GM12892 (cell line): Measurements from ENCODE around the gene FMO4.
"Not testable (repeated sequence)": the region's sequence is repeated elsewhere in the genome, so short reads cannot be mapped to it uniquely, and the experiment has no call there.

Experiments used
- DNase-seq: peaks from one replicate; pipeline ENCODE4 v3.0.0; 2011; ENCODE audit not compliant: insufficient read length
- FAIRE-seq: peaks from 2 replicates; lab custom pipeline; 2011; peaks lifted over from hg19 to GRCh38; lab: Jason Lieb, UNC
- POLR2A ChIP-seq: IDR thresholded peaks from 2 replicates; pipeline ENCODE4 v1.6.1; 2011; ENCODE audit warnings: low read depth, low read length, control low read depth
- POLR2AphosphoS5 ChIP-seq: IDR thresholded peaks from 2 replicates; pipeline ENCODE4 v1.6.1; 2011; ENCODE audit warnings: low read depth, low read length, control low read depth
- TAF1 ChIP-seq: IDR thresholded peaks from 2 replicates; pipeline ENCODE4 v1.6.1; 2011; ENCODE audit warnings: low read depth, mild to moderate bottlenecking, control low read depth, low read length, borderline replicate concordance

The FMO4 gene

GRCh38 chr1:171367436-171367835 is 53.5 kb downstream of the FMO4 start:
- DNase-seq = no peak
- TF ChIP-seq POLR2AphosphoS5 (no peak), POLR2A (no peak), TAF1 (no peak)
- no peak for FAIRE-seq

DNA sequence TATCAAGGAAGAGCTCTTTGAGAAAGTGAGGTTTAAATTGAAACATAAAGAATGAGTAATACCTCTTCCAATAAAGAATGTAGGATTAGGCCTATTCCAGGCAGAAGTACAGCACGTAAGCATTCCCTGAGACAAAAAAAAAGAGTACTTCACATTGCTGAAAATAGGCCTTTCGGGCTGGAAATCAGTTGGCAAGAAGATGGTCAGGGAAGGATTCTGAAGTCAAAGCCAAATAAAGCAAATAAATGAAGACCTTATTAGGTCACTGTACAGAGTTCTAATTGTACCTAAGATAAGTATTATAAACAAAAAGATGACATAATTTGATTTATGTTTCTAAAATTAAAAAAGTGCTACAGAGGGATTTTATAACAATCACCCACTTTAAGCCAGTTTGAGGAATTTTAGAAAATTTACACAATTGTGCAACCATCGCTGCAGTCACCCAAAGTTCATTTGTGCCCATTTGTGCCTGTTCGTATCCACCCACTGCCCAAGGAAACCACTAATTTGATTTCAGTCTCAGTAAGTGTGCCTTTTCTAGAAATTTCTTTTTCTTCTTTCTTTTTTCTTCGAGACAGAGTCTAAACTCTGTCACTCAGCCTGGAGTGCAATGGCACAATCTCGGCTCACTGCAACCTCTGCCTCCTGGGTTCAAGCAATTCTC is 58.6 kb downstream of the FMO4 start:
- TF ChIP-seq POLR2AphosphoS5 = no peak
- TF ChIP-seq POLR2A = no peak
- no peak for TF ChIP-seq TAF1
- DNase-seq = no peak
- no peak for FAIRE-seq

DNA sequence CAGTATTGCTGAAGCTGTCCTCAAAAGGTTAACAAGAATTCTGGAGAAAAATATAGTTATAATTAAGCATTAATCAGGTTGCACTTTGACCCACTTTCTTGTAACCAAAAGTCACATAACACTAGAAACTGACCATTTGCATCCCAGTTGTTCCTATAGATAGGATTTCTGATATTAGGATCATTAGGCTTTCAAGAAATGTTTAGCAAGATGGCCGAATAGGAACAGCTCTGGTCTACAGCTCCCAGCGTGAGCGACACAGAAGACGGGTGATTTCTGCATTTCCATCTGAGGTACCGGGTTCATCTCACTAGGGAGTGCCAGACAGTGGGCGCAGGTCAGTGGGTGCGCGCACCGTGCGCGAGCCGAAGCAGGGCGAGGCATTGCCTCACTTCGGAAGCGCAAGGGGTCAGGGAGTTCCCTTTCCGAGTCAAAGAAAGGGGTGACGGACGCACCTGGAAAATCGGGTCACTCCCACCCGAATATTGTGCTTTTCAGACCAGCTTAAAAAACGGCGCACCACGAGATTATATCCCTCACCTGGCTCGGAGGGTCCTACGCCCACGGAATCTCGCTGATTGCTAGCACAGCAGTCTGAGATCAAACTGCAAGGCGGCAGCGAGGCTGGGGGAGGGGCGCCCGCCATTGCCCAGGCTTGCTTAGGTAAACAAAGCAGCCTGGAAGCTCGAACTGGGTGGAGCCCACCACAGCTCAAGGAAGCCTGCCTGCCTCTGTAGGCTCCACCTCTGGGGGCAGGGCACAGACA is 59.6 kb downstream of the FMO4 start:
- FAIRE-seq, DNase-seq: not testable (repeated sequence)

GRCh38 chr1:171379846-171380245 is 65.9 kb downstream of the FMO4 start:
- TF ChIP-seq POLR2AphosphoS5 (no peak), POLR2A (no peak), TAF1 (no peak)
- FAIRE-seq = no peak
- no peak for DNase-seq

- TF ChIP-seq POLR2A (no peak), TAF1 (no peak), POLR2AphosphoS5 (no peak)
- DNase-seq (no peak), FAIRE-seq (no peak)
Observed at GRCh38 chr1:171381866-171382210, 67.9 kb downstream of the FMO4 start.

DNA sequence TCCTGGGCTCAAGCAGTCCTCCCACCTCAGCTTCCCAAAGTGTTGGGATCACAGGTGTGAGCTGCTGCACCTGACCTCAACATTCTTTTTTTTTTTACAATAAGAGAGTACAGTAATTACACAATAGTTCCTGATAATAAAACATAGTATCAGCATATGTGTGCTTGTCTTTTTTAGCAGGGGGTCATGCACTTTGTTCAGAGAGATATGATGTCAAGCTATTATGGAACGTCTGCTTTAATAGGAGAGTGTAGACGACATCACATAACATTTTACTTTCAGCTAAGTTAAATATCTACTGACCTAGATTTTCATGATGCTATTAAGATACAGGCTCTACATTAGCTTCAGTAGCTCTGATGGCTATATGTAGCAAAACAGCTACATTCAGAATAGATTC is 70.5 kb downstream of the FMO4 start:
- TF ChIP-seq POLR2AphosphoS5 (no peak), POLR2A (no peak), TAF1 (no peak)
- no peak for DNase-seq
- FAIRE-seq = no peak

- DNase-seq (no peak), FAIRE-seq (no peak)
- no peak for TF ChIP-seq POLR2A
- TF ChIP-seq TAF1 = no peak
- TF ChIP-seq POLR2AphosphoS5 = no peak
Observed at GRCh38 chr1:171389171-171389570, 75.2 kb downstream of the FMO4 start.

DNA sequence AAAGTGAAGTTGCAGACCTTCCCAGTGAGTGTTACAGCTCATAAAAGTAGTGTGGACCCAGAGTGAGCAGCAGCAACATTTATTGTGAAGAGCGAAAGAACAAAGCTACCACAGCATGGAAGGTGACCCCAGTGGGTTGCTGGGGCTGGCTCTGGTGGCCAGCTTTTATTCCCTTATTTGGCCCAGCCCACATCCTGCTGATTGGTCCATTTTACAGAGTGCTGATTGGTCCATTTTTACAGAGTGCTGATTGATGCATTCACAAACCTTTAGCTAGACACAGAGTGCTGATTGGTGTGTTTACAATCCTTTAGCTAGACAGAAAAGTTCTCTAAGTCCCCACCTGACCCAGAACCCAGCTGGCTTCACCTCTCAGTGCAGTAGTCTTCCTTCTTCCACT is 76.8 kb downstream of the FMO4 start:
- not testable (repeated sequence) for FAIRE-seq, DNase-seq
